ENCODE data around the gene RAP1GAP2.

RAP1GAP2 gene

GRCh38 chr17:2863204-2863603, 67.0 kb downstream of the RAP1GAP2 start:
- no peak for DNase-seq (ENCODE audit: low read depth)
- no peak for TF ChIP-seq CTCF (IDR thresholded peaks at IDR 0.05; ENCODE audit: low read depth, low read length, missing control alignments)
- in situ Hi-C loops (cut with HindIII; ENCODE audit: low sequenced_read_pairs): loop anchor here (25.0 kb wide), 2 partner anchors 101 to 149 kb away; no protein-coding TSS in a partner anchor
- no peak overlapping the region for H3K4me3 ChIP-seq (ENCODE audit: low read depth, low read length)

- TF ChIP-seq CTCF (IDR thresholded peaks at IDR 0.05; ENCODE audit: low read depth, low read length, missing control alignments): no peak
- DNase-seq (ENCODE audit: low read depth): no peak
- in situ Hi-C loops (cut with HindIII; ENCODE audit: low sequenced_read_pairs): loop anchor here (25.0 kb wide), 2 partner anchors 103 to 147 kb away; no protein-coding TSS in a partner anchor
- no peak overlapping the region for H3K4me3 ChIP-seq (ENCODE audit: low read depth, low read length)
These were observed 69.0 kb downstream of the RAP1GAP2 start for GRCh38 chr17:2865228-2865627.

- peak; percentile 23 for TF ChIP-seq CTCF (IDR thresholded peaks at IDR 0.05; ENCODE audit: low read depth, low read length, missing control alignments)
- no peak for DNase-seq (ENCODE audit: low read depth)
- H3K4me3 ChIP-seq (ENCODE audit: low read depth, low read length): no peak overlapping the region
- in situ Hi-C loops (cut with HindIII; ENCODE audit: low sequenced_read_pairs): loop anchor here (25.0 kb wide), 2 partner anchors 105 to 145 kb away; no protein-coding TSS in a partner anchor
These were observed 71.5 kb downstream of the RAP1GAP2 start for GRCh38 chr17:2867441-2868424.

GRCh38 chr17:2869604-2870003, 73.4 kb downstream of the RAP1GAP2 start:
- H3K4me3 ChIP-seq (ENCODE audit: low read depth, low read length): no peak overlapping the region
- no peak for DNase-seq (ENCODE audit: low read depth)
- in situ Hi-C loops (cut with HindIII; ENCODE audit: low sequenced_read_pairs): loop anchor here (25.0 kb wide), 2 partner anchors 107 to 143 kb away; no protein-coding TSS in a partner anchor
- TF ChIP-seq CTCF (IDR thresholded peaks at IDR 0.05; ENCODE audit: low read depth, low read length, missing control alignments): no peak

- H3K4me3 ChIP-seq (ENCODE audit: low read depth, low read length): no peak overlapping the region
- in situ Hi-C loops (cut with HindIII; ENCODE audit: low sequenced_read_pairs): loop anchor here (25.0 kb wide), 2 partner anchors 109 to 141 kb away; no protein-coding TSS in a partner anchor
- no peak for DNase-seq (ENCODE audit: low read depth)
- no peak for TF ChIP-seq CTCF (IDR thresholded peaks at IDR 0.05; ENCODE audit: low read depth, low read length, missing control alignments)
These were observed 75.0 kb downstream of the RAP1GAP2 start for GRCh38 chr17:2871205-2871604.

GRCh38 chr17:2871720-2872119, 75.5 kb downstream of the RAP1GAP2 start:
- DNase-seq (ENCODE audit: low read depth): no peak
- no peak for TF ChIP-seq CTCF (IDR thresholded peaks at IDR 0.05; ENCODE audit: low read depth, low read length, missing control alignments)
- no peak overlapping the region for H3K4me3 ChIP-seq (ENCODE audit: low read depth, low read length)
- in situ Hi-C loops (cut with HindIII; ENCODE audit: low sequenced_read_pairs): loop anchor here (25.0 kb wide), 2 partner anchors 109 to 141 kb away; no protein-coding TSS in a partner anchor
